Loucy (cell line): ENCODE results near the gene CELA1.

Experiments used
- H2AFZ ChIP-seq: fragments of 200-600 bp; sonication (generic); 2 replicates; pipeline ENCODE4 v1.6.0; 2016; ENCODE audit warnings: antibody characterized with exemption, mild to moderate bottlenecking, low read length, moderate library complexity
- H3F3A ChIP-seq: fragments of 200-600 bp; 2 replicates; pipeline ENCODE4 v1.6.0; 2016; ENCODE audit warnings: antibody characterized with exemption, low read depth, mild to moderate bottlenecking
- H3K27me3 ChIP-seq: fragments of 200-600 bp; sonication (generic); 2 replicates; pipeline ENCODE4 v1.6.1; 2014; ENCODE audit warnings: low read length, mild to moderate bottlenecking; ENCODE audit not compliant: insufficient read depth, poor library complexity, severe bottlenecking
- H3K36me3 ChIP-seq: fragments of 200-600 bp; sonication (generic); 2 replicates; pipeline ENCODE4 v1.6.1; 2016; ENCODE audit warnings: low read length; ENCODE audit not compliant: insufficient read depth
- H3K4me1 ChIP-seq: fragments of 200-600 bp; sonication (generic); 2 replicates; pipeline ENCODE4 v1.5.1; 2014; ENCODE audit warnings: low read length, mild to moderate bottlenecking; ENCODE audit not compliant: insufficient read depth, poor library complexity, severe bottlenecking
- H3K4me2 ChIP-seq: fragments of 200-600 bp; sonication (generic); 2 replicates; pipeline ENCODE4 v1.6.0; 2014; ENCODE audit warnings: antibody characterized with exemption, low read length, low read depth, mild to moderate bottlenecking; ENCODE audit not compliant: poor library complexity, severe bottlenecking
- H3K4me3 ChIP-seq: fragments of 200-600 bp; sonication (generic); 2 replicates; pipeline ENCODE4 v1.5.1; 2014; ENCODE audit warnings: low read length, mild to moderate bottlenecking, mixed read lengths; ENCODE audit not compliant: poor library complexity, severe bottlenecking
- H3K79me2 ChIP-seq: fragments of 200-600 bp; sonication (generic); 2 replicates; pipeline ENCODE4 v1.6.1; 2014; ENCODE audit warnings: low read length; ENCODE audit not compliant: insufficient read depth
- H3K9ac ChIP-seq: fragments of 200-600 bp; sonication (generic); 2 replicates; pipeline ENCODE4 v1.6.0; 2014; ENCODE audit warnings: mild to moderate bottlenecking, low read depth, low read length, moderate library complexity; ENCODE audit not compliant: poor library complexity, severe bottlenecking
- H3K9me2 ChIP-seq: fragments of 200-600 bp; sonication (generic); replicated peaks from 2 replicates; pipeline ENCODE4 v1.6.1; 2016; ENCODE audit warnings: low read depth, low read length, mixed read lengths
- H3K9me3 ChIP-seq: fragments of 200-600 bp; sonication (generic); 2 replicates; pipeline ENCODE4 v1.6.1; 2014; ENCODE audit warnings: mild to moderate bottlenecking, antibody characterized with exemption, low read length, low read depth; ENCODE audit not compliant: insufficient read depth
- H4K20me1 ChIP-seq: fragments of 200-600 bp; sonication (generic); 2 replicates; pipeline ENCODE4 v1.6.0; 2014; ENCODE audit warnings: antibody characterized with exemption, low read length, mild to moderate bottlenecking; ENCODE audit not compliant: insufficient read depth, poor library complexity, severe bottlenecking
- CTCF ChIP-seq: fragments of 200-600 bp; sonication (generic); conservative IDR thresholded peaks from 2 replicates; pipeline ENCODE4 v1.5.1; 2014; ENCODE audit warnings: mild to moderate bottlenecking, antibody characterized with exemption, low read length
- EZH2phosphoT487 ChIP-seq: fragments of 200-600 bp; IDR thresholded peaks from 2 replicates; pipeline ENCODE4 v1.6.1; 2018; ENCODE audit warnings: antibody characterized with exemption, mild to moderate bottlenecking, moderate library complexity, borderline replicate concordance

CELA1 gene

GRCh38 chr12:51285843-51286242 lies 60.6 kb downstream of the CELA1 start:
- Histone ChIP-seq H3F3A (no peaks in the 10 kb centered on the region), H3K79me2 (no peaks in the 10 kb centered on the region), H4K20me1 (no peaks in the 10 kb centered on the region), H3K4me1 (no peaks in the 10 kb centered on the region), H3K9me3 (no peaks in the 10 kb centered on the region), H3K9me2 (no peaks in the 10 kb centered on the region), H3K9ac (no peak overlapping the region), H2AFZ (no peak overlapping the region), H3K36me3 (peaks cover 23% of the 10 kb centered on the region; the same call in 1 of the 2 replicates), H3K27me3 (no peaks in the 10 kb centered on the region), H3K4me3 (no peak overlapping the region), H3K4me2 (no peak overlapping the region)
- TF ChIP-seq CTCF (no peak), EZH2phosphoT487 (no peak)

DNA sequence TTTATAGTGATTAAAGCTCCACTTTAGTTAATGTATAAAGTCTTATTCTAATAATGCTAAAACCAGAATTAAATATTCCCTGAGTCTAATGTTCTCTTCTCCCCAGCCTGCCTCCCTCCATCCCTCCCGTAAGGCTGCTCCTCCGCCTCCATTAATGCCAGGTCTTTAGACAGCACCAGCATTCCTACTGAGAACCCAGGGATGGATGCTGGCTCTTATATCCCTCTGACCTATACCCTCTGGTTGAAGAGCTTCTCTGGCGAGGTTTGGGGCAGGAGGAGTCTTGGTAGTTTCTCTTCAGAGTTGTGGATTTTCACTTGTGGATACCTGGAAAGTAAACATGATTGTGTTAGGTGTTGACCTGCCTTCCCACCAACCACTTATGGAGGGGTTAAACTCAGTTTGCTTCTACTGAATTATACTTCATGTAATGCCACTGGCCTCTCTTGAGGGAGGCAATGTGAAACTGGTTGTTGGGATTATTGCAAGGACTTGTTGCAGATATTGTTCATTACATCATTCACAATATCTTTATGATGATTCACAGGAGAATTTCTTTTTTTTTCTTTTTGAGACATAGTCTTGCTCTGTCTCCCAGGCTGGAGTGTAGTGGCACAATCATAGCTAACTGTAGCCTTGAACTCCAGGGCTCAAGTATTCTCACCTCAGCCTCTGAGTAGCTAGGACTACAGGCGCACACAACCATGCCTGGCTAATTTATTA lies 65.1 kb downstream of the CELA1 start:
- peaks cover 21% of the 10 kb centered on the region; the same call in 1 of the 2 replicates for H3K36me3 ChIP-seq
- no peak overlapping the region for H3K4me3 ChIP-seq
- H3K9ac ChIP-seq: no peak overlapping the region
- no peaks in the 10 kb centered on the region for H3K27me3 ChIP-seq
- H3K79me2 ChIP-seq: no peaks in the 10 kb centered on the region
- no peaks in the 10 kb centered on the region for H3K4me1 ChIP-seq
- H3K9me3 ChIP-seq: no peaks in the 10 kb centered on the region
- H4K20me1 ChIP-seq: no peaks in the 10 kb centered on the region
- TF ChIP-seq CTCF (no peak), EZH2phosphoT487 (no peak)
- H3K9me2 ChIP-seq: no peaks in the 10 kb centered on the region
- H3F3A ChIP-seq: no peaks in the 10 kb centered on the region
- no peak overlapping the region for H3K4me2 ChIP-seq
- no peak overlapping the region for H2AFZ ChIP-seq
